Gastrocnemius medialis (tissue), 4 donors: ENCODE data around the gene KLHDC9.

Experiments used
- POLR2A ChIP-seq, 2 donors: fragments of 450-650 bp; IDR thresholded peaks; one replicate each; pipeline ENCODE4 v1.6.1; 2017; ENCODE audit warnings: antibody characterized with exemption in 2 of 2, mild to moderate bottlenecking in 2 of 2, moderate library complexity in 2 of 2
- TF ChIP-seq, protein P1 (sequence below), 5 experiments: fragments of 450-650 bp in 3 of 5; fragments of 200-600 bp in 2 of 5; sonication (generic) in 2 of 5; IDR thresholded peaks in 4 of 5; conservative IDR thresholded peaks in 1 of 5; 1 replicate in 4 of 5; 2 replicates in 1 of 5; pipeline ENCODE4 v1.5.1; 2016 to 2019; ENCODE audit warnings: antibody characterized with exemption in 5 of 5, mild to moderate bottlenecking in 3 of 5, moderate library complexity in 3 of 5

GRCh38 chr1:161089251-161089924 is 8.8 kb upstream of the KLHDC9 start, which contains the start of gene NECTIN4:
- no peak for TF ChIP-seq POLR2A (IDR thresholded peaks at IDR 0.05)
- TF ChIP-seq, protein P1, sequence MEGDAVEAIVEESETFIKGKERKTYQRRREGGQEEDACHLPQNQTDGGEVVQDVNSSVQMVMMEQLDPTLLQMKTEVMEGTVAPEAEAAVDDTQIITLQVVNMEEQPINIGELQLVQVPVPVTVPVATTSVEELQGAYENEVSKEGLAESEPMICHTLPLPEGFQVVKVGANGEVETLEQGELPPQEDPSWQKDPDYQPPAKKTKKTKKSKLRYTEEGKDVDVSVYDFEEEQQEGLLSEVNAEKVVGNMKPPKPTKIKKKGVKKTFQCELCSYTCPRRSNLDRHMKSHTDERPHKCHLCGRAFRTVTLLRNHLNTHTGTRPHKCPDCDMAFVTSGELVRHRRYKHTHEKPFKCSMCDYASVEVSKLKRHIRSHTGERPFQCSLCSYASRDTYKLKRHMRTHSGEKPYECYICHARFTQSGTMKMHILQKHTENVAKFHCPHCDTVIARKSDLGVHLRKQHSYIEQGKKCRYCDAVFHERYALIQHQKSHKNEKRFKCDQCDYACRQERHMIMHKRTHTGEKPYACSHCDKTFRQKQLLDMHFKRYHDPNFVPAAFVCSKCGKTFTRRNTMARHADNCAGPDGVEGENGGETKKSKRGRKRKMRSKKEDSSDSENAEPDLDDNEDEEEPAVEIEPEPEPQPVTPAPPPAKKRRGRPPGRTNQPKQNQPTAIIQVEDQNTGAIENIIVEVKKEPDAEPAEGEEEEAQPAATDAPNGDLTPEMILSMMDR (IDR thresholded peaks at IDR 0.05 in 4 of 5, conservative IDR thresholded peaks at IDR 0.05 in 1 of 5) = no peak
